ENCODE results near the gene GPRIN1.

Gene GPRIN1

GRCh38 chr5:176642675-176643490, 32.9 kb upstream of the GPRIN1 start:
- DNase-seq = no peak

DNA sequence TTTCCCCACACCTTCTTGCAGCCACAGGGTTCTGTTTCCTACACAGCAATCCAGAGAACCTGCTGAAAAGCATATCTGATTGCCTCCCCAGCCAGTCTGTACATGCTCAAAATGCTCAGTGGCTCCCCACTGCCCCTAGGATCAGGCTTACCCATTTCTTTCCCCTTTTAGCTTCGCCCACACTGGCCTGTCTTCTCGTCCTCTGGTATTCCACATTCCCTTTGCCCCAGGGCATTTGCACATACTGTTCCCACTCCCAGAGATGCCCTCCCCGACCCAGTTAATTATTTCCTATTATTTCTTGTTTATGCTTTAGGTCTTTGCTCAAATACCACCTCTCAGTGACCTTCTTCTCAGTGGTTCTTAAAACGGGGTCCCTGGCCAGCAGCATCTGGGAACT, 30.7 kb upstream of the GPRIN1 start:
- DNase-seq = no peak

GRCh38 chr5:176639981-176640380, 30.0 kb upstream of the GPRIN1 start:
- no peak for DNase-seq

GRCh38 chr5:176639208-176639607, 29.3 kb upstream of the GPRIN1 start:
- no peak for DNase-seq

DNA sequence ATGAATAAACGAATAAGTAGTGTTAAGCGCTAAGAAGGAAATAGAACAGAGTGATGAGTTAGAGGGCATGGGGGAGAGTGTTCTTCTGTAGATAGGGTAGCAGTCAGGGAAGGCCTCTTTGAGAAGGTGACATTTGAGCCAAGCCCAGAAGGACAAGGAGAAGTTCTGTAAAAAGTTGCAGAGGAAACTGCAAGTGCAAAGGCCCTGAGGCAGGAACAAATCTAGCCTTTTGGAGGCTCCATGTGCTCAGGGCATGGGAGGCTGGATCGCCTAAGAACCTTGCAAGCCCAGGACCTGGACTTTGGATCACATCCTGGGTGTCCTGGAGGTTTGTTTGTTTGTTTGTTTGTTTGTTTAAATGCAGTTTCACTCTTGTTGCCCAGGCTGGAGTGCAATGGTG, 28.5 kb upstream of the GPRIN1 start:
- no peak for DNase-seq

- DNase-seq = no peak
Measured at GRCh38 chr5:176637556-176637955, 27.6 kb upstream of the GPRIN1 start.

- DNase-seq = no peak
Measured at GRCh38 chr5:176636426-176636825, 26.5 kb upstream of the GPRIN1 start.

- no peak for DNase-seq
Measured at GRCh38 chr5:176633598-176633997, 23.6 kb upstream of the GPRIN1 start.

- DNase-seq = no peak
Measured at GRCh38 chr5:176632745-176633144, 22.8 kb upstream of the GPRIN1 start.

- no peak for DNase-seq
Measured at GRCh38 chr5:176631383-176632200, 21.6 kb upstream of the GPRIN1 start.

- DNase-seq = no peak
Measured at GRCh38 chr5:176630681-176631222, 20.8 kb upstream of the GPRIN1 start.

- no peak for DNase-seq
Measured at GRCh38 chr5:176629853-176630680, 20.1 kb upstream of the GPRIN1 start, which contains the start of the genes EIF4E1B and SNCB. TSS of gene EIF4E1B (plus strand) at chr5:176630675. CDS start at chr5:176642788, 12,113 bp downstream. TSS of gene SNCB (minus strand) at chr5:176630534. CDS start at chr5:176629654, 880 bp downstream.

DNA sequence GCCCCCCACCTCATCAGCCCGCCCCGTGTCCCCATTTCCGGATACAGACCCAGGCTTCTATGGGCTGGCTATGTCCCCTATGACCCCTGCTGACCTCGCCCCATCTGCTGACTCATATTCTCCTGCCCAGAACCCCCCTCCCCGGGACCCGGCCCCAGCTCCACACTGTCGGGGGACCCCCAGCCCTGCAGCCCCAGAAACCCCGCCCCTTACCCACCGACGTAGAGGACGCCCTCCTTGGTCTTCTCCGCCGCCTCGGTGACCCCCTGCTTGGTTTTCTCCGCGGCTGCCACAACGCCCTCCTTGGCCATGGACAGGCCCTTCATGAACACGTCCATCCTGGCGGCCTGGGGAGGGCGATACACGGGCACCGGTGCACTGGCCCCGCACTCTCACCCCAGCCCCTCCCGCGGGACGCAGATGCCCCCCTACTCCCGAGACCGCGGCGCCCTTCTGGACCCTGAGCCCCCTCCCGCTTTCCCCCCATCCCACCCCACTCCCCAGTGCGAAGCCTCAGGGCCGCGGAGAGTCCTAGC, 19.4 kb upstream of the GPRIN1 start:
- no peak for DNase-seq

DNA sequence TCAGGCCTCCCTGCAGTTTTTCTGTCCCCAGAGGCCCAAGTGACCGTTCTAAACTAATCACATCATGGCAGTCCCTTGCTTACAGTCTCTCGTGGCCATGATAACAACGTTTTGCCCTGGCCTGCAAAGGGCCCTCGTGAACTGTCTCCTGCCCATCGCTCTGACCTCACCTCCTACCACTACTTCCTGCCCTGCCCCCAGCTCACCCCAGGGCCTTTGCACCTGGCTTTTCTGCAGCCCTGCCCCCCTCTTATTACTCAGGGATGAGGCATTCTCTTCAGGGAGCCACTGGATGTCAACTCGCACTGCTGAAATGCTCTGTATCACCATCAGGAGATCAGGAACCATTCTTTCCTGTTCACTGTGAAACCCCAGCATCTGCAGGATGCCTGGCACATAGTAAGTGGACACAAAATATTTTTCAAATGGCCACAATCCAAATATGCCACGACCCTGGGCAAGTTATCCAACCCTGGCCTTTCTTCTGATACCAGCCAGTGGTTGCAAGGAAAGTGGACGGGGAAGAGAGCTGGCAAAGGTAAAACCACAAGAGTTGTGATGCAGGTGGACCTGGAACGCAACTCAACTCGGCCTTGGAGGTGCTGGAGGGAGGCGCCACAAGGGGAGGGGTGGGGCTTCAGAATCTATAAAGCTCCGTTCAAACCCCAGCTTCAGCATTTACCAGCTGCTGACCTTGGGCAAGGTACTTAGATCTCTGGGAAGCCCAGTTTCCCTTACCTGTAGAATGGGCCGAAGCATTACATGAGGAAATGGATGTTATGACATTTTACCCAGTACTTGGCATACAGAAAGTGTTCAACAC, 18.7 kb upstream of the GPRIN1 start:
- no peak for DNase-seq

DNA sequence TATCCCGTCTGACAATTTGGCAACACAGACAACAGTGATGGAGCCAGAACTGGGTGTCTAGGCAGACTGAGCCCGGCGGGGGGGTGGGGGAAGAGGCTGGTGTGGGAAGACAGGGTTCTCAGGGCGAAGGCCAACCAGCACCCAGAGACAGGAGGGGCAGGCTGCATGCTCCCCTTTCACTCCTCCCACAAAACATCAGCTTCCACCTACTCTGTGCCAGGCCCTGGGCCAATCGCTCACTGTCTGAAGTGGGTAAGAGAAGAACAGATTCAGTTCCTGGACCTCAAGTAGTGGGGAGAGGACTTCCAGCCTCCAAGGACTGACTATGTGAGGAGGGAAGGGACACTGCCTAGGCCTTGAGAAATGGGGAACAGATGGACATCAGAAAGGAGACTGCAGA, 17.6 kb upstream of the GPRIN1 start:
- DNase-seq = no peak

DNA sequence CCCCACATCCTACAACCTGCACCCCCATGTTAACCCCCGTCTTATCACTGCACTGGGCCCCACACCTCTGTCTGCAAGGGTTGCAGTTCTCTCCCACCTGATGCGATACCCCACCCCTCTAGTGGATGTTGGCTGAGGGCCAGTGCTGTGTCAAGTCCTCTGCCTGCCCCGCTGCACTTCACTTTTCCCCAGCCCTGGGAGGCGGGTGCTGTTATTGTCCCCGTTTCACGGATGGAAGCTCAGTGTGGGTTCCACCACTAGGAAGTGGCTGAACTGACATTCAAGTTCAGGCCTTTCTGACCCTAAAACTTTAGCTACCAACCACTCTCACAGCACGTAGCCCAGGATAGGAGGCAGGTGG, 16.9 kb upstream of the GPRIN1 start:
- DNase-seq = no peak

GRCh38 chr5:176625966-176626875, 16.3 kb upstream of the GPRIN1 start:
- DNase-seq = no peak

DNA sequence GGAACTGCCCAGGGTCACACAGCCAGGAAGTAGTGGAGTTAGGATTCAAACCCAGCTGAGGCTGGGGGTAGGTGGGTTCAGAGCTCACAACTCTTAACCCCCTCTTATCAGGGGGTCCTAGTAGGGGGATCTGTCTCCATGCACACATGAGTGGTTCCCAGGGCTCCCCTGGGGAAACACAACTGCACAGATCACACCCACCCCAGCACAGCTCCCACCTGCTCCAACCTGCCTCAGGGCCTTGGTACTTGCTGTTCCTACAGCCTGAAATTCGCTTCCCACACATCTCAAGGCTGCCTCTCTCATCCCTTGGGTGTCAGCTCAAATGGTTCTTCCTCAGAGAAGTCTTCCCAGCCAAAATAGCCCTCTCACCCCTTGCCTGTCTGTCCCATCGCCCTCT, 15.6 kb upstream of the GPRIN1 start:
- no peak for DNase-seq

DNA sequence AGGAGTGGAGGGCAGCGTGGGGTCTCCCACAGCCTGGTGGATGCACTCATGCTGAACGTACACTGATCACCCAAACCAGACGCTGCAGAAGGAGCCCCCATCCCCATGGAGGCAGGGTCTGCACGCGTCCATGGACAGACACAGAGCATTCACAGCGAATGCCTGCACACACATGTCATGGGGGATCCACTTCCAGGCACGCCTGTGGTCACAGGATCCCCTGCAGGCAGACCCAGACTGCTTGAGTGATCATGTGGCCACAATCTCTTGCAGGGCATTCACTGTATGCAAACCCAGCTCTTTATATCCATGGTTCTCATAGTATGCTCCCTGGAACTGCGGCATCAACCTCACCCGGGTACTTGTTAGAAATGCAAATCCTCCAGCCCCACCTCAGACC, 15.0 kb upstream of the GPRIN1 start:
- no peak for DNase-seq

DNA sequence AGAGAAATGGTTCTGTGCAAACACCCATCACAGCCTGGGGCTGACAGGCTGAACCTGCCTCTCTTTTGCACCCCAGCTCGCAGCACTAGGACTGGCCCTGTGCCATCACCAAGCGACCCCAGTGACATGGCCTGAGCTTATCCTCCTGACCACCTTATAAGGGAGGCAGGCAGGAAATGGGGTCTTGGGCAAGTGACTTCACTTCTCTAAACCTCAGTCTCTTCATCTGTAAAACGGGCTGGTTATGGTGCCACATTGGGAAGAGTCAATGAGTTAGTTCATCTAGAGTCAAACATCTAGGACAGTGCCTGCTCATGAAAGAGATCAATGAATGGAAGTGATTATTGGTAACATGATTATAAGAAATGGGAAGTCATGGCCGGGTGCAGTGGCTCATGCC, 14.2 kb upstream of the GPRIN1 start:
- DNase-seq = no peak

DNA sequence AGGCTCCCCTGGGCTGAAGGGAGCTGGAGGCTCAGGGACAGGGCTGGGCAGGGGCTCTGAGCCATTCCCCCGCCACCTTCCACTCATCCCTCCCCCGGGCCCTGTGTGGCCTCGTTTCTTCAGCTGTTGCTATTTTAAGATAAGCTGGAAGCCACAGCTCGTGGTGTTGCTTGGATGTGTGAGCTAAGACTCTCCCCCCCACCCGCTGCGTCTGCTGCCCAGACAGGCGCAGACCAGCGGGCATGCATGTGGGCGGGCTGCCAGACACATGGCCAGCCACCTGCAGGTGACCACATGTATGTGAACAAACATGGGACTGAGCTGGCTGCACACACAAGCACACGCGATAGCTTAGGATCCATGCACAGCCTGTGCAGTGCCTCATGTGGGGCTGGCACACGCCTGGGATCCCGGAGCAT, 11.7 kb upstream of the GPRIN1 start:
- DNase-seq = no peak
